ENCODE measurements around the gene STXBP5L. TPM values are rescaled to one million over a fixed set of nuclear protein-coding genes. Genes with fewer than 3 reads are reported as not detected.

STXBP5L gene
- total and polyA plus RNA-seq, 2 of the 4 experiments (the other 2 are of a cell fraction): not detected

DNA sequence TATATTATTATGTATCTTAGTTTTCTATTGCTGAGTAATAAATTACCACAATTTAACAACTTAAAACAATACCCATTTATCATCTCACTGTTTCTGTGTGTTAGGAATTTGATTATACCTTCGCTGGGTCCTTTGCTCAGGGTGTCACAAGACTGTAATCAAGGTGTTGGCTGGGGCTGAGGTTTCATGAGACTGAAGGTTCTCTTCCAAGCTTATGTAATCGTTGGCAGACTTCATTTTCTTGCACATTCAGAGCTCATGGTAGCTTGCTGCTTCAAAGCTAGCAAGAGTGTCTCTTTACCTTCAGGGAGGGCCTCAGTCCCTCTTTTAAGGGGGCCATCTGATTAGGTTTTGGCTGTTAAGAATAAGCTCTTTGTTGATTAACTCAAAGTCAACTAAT, 344.7 kb downstream of the STXBP5L start:
- no peak overlapping the region for H3K56ac ChIP-seq (ENCODE audit: extremely low read depth, insufficient read depth, low read length)
- WGBS, 2 experiments (ENCODE audit: extremely low coverage in 2 of 2, insufficient read length in 1 of 2): no CpG with 5 or more reads among the region's 2 CpGs
- CTCF ChIA-PET: no interaction called here

More for the DNA sequence above, 344.7 kb downstream of the STXBP5L start:
- POLR2A ChIA-PET (ENCODE audit: unreplicated experiment): no interaction called here
- no peaks in the 10 kb centered on the region for H3K36me3 ChIP-seq (ENCODE audit: control insufficient read depth, insufficient read depth, low read length)
- no peak overlapping the region for H3K18ac ChIP-seq (ENCODE audit: low read depth, low read length)
- no peak overlapping the region for H3K23ac ChIP-seq (ENCODE audit: low read depth, low read length)
- 0 out of 2 replicates have a peak, but pooled peaks cover 4% of the 10 kb centered on the region for H3K9me3 ChIP-seq (ENCODE audit: control insufficient read depth, insufficient read depth, low read length)
- H4K5ac ChIP-seq (ENCODE audit: low read depth, low read length): no peak overlapping the region
- no TSS peak for BruUV-seq (replicated peaks)
- intact Hi-C loops (cut with micrococcal nuclease): no loop called here
- H3K4me1 ChIP-seq (ENCODE audit: control insufficient read depth, insufficient read depth, low read length): no peaks in the 10 kb centered on the region
- no peaks in the 10 kb centered on the region for H3K27me3 ChIP-seq (ENCODE audit: control insufficient read depth, insufficient read depth, low read length)
- H3K4me2 ChIP-seq (ENCODE audit: low read depth, low read length): no peak overlapping the region
- no peak overlapping the region for H3K14ac ChIP-seq (replicated peaks; ENCODE audit: low read depth, low read length)
- DNase-seq (no peak), ATAC-seq (ENCODE audit: low read depth) (no peak)
- H3K4me3 ChIP-seq (ENCODE audit: insufficient read depth, low read depth, low read length): no peak overlapping the region
- no peak overlapping the region for H2AFZ ChIP-seq (replicated peaks; ENCODE audit: low read length, poor library complexity)
- no peaks in the 10 kb centered on the region for H3K79me1 ChIP-seq (ENCODE audit: low read depth in 1 of 2, low read length in 2 of 2)
- H3K9me1 ChIP-seq (ENCODE audit: insufficient read depth, low read length): no peaks in the 10 kb centered on the region
- H3K4ac ChIP-seq (ENCODE audit: low read depth, low read length): no peak overlapping the region
- in situ Hi-C loops (cut with MboI; ENCODE audit: low sequenced_read_pairs): no loop called here
- no peak overlapping the region for H2BK5ac ChIP-seq (ENCODE audit: low read depth, low read length, poor library complexity, severe bottlenecking)
- H2BK120ac ChIP-seq (ENCODE audit: low read depth, low read length): no peak overlapping the region
- H3K9ac ChIP-seq (ENCODE audit: low read depth, low read length): no peak overlapping the region
- no peaks in the 10 kb centered on the region for H4K20me1 ChIP-seq (ENCODE audit: insufficient read depth, low read length)
- dilution Hi-C loops (cut with HindIII; ENCODE audit: low sequenced_read_pairs, unreplicated experiment): no loop called here
- H4K8ac ChIP-seq (ENCODE audit: low read depth in 2 of 2, low read length in 2 of 2): no peak overlapping the region
- no peak overlapping the region for H3K27ac ChIP-seq (ENCODE audit: insufficient read depth, low read length)
- H2AK9ac ChIP-seq (replicated peaks; ENCODE audit: low read depth, low read length, poor library complexity): no peak overlapping the region
- H4K91ac ChIP-seq (ENCODE audit: insufficient read depth, low read depth, low read length): no peak overlapping the region
- H2BK20ac ChIP-seq (ENCODE audit: low read depth, low read length): no peak overlapping the region
- TF ChIP-seq, protein P1, sequence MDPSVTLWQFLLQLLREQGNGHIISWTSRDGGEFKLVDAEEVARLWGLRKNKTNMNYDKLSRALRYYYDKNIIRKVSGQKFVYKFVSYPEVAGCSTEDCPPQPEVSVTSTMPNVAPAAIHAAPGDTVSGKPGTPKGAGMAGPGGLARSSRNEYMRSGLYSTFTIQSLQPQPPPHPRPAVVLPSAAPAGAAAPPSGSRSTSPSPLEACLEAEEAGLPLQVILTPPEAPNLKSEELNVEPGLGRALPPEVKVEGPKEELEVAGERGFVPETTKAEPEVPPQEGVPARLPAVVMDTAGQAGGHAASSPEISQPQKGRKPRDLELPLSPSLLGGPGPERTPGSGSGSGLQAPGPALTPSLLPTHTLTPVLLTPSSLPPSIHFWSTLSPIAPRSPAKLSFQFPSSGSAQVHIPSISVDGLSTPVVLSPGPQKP (IDR thresholded peaks at IDR 0.05; ENCODE audit: borderline replicate concordance, low read depth, low read length): no peak
- TF ChIP-seq, protein P2, sequence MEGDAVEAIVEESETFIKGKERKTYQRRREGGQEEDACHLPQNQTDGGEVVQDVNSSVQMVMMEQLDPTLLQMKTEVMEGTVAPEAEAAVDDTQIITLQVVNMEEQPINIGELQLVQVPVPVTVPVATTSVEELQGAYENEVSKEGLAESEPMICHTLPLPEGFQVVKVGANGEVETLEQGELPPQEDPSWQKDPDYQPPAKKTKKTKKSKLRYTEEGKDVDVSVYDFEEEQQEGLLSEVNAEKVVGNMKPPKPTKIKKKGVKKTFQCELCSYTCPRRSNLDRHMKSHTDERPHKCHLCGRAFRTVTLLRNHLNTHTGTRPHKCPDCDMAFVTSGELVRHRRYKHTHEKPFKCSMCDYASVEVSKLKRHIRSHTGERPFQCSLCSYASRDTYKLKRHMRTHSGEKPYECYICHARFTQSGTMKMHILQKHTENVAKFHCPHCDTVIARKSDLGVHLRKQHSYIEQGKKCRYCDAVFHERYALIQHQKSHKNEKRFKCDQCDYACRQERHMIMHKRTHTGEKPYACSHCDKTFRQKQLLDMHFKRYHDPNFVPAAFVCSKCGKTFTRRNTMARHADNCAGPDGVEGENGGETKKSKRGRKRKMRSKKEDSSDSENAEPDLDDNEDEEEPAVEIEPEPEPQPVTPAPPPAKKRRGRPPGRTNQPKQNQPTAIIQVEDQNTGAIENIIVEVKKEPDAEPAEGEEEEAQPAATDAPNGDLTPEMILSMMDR (conservative IDR thresholded peaks at IDR 0.05; ENCODE audit: low read depth, low read length): no peak
- no peak for TF ChIP-seq FOS (IDR thresholded peaks at IDR 0.05; ENCODE audit: low read depth, low read length)
- TF ChIP-seq, protein P3, sequence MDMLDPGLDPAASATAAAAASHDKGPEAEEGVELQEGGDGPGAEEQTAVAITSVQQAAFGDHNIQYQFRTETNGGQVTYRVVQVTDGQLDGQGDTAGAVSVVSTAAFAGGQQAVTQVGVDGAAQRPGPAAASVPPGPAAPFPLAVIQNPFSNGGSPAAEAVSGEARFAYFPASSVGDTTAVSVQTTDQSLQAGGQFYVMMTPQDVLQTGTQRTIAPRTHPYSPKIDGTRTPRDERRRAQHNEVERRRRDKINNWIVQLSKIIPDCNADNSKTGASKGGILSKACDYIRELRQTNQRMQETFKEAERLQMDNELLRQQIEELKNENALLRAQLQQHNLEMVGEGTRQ (IDR thresholded peaks at IDR 0.05; ENCODE audit: low read depth, low read length): no peak
- H2AK5ac ChIP-seq (ENCODE audit: low read depth, low read length): no peak overlapping the region
- H2BK15ac ChIP-seq (ENCODE audit: low read depth, low read length): no peak overlapping the region
